ENCODE measurements around the gene METTL21C.

Gene METTL21C

DNA sequence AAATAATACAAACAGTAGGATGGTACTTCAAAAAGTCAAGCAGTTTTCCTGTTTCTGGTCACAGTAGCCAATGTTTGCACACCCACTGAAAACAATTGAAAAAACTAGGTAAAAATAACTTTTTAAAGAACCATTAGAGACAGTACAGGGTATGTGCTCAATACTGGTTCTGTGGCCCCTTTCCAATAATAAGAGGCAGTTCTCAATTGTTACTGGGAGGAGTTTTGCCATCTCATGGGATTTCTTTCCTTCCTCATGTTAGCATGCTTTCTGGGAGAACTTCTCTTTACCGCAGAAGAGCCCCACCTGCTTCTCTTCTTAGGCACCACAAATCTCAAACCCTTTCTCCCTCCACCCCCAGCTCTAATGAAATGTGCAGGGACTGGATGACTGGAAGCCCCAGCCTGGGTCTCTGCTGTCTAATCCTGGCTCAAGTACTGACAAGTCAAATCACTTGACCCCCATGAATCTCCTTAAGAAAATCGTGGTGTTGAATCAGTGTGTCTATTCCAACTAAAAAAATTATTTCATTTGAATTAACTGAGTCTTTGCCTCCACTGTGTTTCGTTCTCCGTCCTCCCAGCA, 14.6 kb downstream of the METTL21C start:
- POLR2A ChIA-PET = no interaction called here

DNA sequence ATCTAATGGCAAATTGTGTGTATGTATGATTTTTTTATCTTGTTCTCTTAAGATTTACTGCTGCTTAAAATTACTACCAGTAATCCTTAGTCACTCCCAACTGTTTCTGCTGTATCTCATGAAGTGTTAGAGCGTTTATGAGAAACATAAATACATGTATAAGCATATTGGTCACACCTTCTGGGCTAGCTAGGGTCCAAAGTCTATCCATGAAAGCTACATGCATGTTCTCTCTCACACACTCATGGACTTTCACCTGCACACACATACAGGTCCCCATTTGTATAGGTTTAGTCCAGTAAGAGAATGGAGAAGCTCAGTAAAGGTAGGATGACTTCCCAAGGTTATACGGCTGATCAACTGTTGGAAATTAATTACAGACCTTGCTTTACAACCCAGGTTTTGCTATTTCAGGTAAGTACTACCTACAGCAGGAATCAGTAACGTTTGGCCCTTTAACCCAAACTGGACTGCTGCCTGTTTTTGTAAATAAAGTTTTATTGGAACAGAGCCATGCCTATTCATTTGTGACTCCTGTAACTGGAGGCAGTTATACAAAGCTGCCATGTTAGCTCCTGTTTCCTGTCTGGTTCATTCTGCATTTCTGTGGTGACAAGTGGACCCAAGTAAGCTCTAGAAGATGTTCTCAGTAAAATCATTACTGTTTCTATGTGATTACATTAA, 15.3 kb downstream of the METTL21C start:
- H3K4me1 ChIP-seq (ENCODE audit: control insufficient read depth, insufficient read depth, low read length) = no peaks in the 10 kb centered on the region
- no peak for TF ChIP-seq ZBTB7A (tag by site-specific recombination; IDR thresholded peaks at IDR 0.05; ENCODE audit: low read depth)
- no peak for TF ChIP-seq ZXDB (tag by site-specific recombination; IDR thresholded peaks at IDR 0.05)
- TF ChIP-seq YY2 (tag by site-specific recombination; IDR thresholded peaks at IDR 0.05) = no peak
- no peak for TF ChIP-seq ZNF239 (tag by site-specific recombination; IDR thresholded peaks at IDR 0.05)
- no peak for TF ChIP-seq ZNF341 (tag by site-specific recombination; IDR thresholded peaks at IDR 0.05; ENCODE audit: low read depth)
- TF ChIP-seq, protein P1, sequence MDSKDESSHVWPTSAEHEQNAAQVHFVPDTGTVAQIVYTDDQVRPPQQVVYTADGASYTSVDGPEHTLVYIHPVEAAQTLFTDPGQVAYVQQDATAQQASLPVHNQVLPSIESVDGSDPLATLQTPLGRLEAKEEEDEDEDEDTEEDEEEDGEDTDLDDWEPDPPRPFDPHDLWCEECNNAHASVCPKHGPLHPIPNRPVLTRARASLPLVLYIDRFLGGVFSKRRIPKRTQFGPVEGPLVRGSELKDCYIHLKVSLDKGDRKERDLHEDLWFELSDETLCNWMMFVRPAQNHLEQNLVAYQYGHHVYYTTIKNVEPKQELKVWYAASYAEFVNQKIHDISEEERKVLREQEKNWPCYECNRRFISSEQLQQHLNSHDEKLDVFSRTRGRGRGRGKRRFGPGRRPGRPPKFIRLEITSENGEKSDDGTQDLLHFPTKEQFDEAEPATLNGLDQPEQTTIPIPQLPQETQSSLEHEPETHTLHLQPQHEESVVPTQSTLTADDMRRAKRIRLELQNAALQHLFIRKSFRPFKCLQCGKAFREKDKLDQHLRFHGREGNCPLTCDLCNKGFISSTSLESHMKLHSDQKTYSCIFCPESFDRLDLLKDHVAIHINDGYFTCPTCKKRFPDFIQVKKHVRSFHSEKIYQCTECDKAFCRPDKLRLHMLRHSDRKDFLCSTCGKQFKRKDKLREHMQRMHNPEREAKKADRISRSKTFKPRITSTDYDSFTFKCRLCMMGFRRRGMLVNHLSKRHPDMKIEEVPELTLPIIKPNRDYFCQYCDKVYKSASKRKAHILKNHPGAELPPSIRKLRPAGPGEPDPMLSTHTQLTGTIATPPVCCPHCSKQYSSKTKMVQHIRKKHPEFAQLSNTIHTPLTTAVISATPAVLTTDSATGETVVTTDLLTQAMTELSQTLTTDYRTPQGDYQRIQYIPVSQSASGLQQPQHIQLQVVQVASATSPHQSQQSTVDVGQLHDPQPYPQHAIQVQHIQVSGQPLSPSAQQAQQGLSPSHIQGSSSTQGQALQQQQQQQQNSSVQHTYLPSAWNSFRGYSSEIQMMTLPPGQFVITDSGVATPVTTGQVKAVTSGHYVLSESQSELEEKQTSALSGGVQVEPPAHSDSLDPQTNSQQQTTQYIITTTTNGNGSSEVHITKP (tag by site-specific recombination; IDR thresholded peaks at IDR 0.05) = no peak
- TF ChIP-seq OSR2 (tag by site-specific recombination; IDR thresholded peaks at IDR 0.05) = no peak
- TF ChIP-seq, protein P2, sequence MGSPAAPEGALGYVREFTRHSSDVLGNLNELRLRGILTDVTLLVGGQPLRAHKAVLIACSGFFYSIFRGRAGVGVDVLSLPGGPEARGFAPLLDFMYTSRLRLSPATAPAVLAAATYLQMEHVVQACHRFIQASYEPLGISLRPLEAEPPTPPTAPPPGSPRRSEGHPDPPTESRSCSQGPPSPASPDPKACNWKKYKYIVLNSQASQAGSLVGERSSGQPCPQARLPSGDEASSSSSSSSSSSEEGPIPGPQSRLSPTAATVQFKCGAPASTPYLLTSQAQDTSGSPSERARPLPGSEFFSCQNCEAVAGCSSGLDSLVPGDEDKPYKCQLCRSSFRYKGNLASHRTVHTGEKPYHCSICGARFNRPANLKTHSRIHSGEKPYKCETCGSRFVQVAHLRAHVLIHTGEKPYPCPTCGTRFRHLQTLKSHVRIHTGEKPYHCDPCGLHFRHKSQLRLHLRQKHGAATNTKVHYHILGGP (tag by site-specific recombination; IDR thresholded peaks at IDR 0.05) = no peak
- no peak overlapping the region for H3K27ac ChIP-seq (ENCODE audit: extremely low read depth, low read depth, low read length)
- POLR2A ChIA-PET = no interaction called here
- H3K4me3 ChIP-seq (ENCODE audit: low read depth, low read length) = no peak overlapping the region
- H3K9me3 ChIP-seq (ENCODE audit: control insufficient read depth, insufficient read depth, low read depth, low read length) = no peaks in the 10 kb centered on the region
- peaks cover 10 to 39% of the 10 kb centered on the region in 2 experiments for H3K36me3 ChIP-seq (ENCODE audit: control insufficient read depth in 2 of 2, insufficient read depth in 1 of 2, low read length in 2 of 2)
- CTCF ChIA-PET = interaction anchor here (0.6 kb wide), 1 partner anchor 15 kb away, joined by 3 read pairs; no protein-coding TSS in a partner anchor

More for the DNA sequence above, 14.6 kb downstream of the METTL21C start:
- TF ChIP-seq ZNF19 (tag by site-specific recombination; IDR thresholded peaks at IDR 0.05; ENCODE audit: low read depth) = no peak
- TF ChIP-seq ZSCAN16 (tag by site-specific recombination; IDR thresholded peaks at IDR 0.05) = no peak
- TF ChIP-seq ZNF184 (tag by site-specific recombination; IDR thresholded peaks at IDR 0.05) = no peak
- no peak for TF ChIP-seq ZNF354C (tag by site-specific recombination; IDR thresholded peaks at IDR 0.05; ENCODE audit: borderline replicate concordance, low read depth)
- TF ChIP-seq, protein P3, sequence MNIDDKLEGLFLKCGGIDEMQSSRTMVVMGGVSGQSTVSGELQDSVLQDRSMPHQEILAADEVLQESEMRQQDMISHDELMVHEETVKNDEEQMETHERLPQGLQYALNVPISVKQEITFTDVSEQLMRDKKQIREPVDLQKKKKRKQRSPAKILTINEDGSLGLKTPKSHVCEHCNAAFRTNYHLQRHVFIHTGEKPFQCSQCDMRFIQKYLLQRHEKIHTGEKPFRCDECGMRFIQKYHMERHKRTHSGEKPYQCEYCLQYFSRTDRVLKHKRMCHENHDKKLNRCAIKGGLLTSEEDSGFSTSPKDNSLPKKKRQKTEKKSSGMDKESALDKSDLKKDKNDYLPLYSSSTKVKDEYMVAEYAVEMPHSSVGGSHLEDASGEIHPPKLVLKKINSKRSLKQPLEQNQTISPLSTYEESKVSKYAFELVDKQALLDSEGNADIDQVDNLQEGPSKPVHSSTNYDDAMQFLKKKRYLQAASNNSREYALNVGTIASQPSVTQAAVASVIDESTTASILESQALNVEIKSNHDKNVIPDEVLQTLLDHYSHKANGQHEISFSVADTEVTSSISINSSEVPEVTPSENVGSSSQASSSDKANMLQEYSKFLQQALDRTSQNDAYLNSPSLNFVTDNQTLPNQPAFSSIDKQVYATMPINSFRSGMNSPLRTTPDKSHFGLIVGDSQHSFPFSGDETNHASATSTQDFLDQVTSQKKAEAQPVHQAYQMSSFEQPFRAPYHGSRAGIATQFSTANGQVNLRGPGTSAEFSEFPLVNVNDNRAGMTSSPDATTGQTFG (tag by site-specific recombination; IDR thresholded peaks at IDR 0.05; ENCODE audit: borderline replicate concordance) = no peak
- TF ChIP-seq GFI1B (tag by site-specific recombination; IDR thresholded peaks at IDR 0.05) = no peak
- TF ChIP-seq ZNF654 (tag by site-specific recombination; IDR thresholded peaks at IDR 0.05; ENCODE audit: low read depth) = no peak
- TF ChIP-seq ZNF239 (tag by site-specific recombination; IDR thresholded peaks at IDR 0.05) = no peak
- no peaks in the 10 kb centered on the region for H3K9me3 ChIP-seq (ENCODE audit: control insufficient read depth, insufficient read depth, low read depth, low read length)
- peaks cover 10 to 33% of the 10 kb centered on the region in 2 experiments for H3K36me3 ChIP-seq (ENCODE audit: control insufficient read depth in 2 of 2, insufficient read depth in 1 of 2, low read length in 2 of 2)
- no peaks in the 10 kb centered on the region for H3K4me1 ChIP-seq (ENCODE audit: control insufficient read depth, insufficient read depth, low read length)
- CTCF ChIA-PET = no interaction called here
- H3K4me3 ChIP-seq (ENCODE audit: low read depth, low read length) = no peak overlapping the region
- H3K27ac ChIP-seq (ENCODE audit: extremely low read depth, low read depth, low read length) = no peak overlapping the region

Data from HEK293 (cell line).